ENCODE results near the gene CIDEB. TPM values are rescaled to one million over a fixed set of nuclear protein-coding genes. Genes with fewer than 3 reads are reported as not detected.

Gene CIDEB
- total and polyA plus RNA-seq, 2 of the 13 experiments (the other 11 are each of a cell fraction or from before 2014, with no cell fraction given), result 35.8 to 110 TPM

GRCh38 chr14:24315807-24316596, 8.2 kb upstream of the CIDEB start (continued):
- TF ChIP-seq ZNF597 (CRISPR knock-in tag; IDR thresholded peaks at IDR 0.05) (peak; percentile 81; the same call in 1 of the 2 replicates), ARID3A (IDR thresholded peaks at IDR 0.05; ENCODE audit: low read depth, low read length) (no peak), GZF1 (CRISPR knock-in tag; IDR thresholded peaks at IDR 0.05) (peak; percentile 88; the same call in 1 of the 2 replicates), ZNF275 (CRISPR knock-in tag; IDR thresholded peaks at IDR 0.05; ENCODE audit: borderline replicate concordance) (peak; percentile 96), U2AF1 (optimal IDR thresholded peaks at IDR 0.05; ENCODE audit: low read depth, low read length) (peak; percentile 76), TEF (CRISPR knock-in tag; IDR thresholded peaks at IDR 0.05) (peak; percentile 90; the same call in 1 of the 2 replicates), ZNF547 (CRISPR knock-in tag; IDR thresholded peaks at IDR 0.05) (peak; percentile 100), ARID2 (CRISPR knock-in tag; IDR thresholded peaks at IDR 0.05; ENCODE audit: borderline replicate concordance) (peak; percentile 99), AFF4 (CRISPR knock-in tag; IDR thresholded peaks at IDR 0.05) (no peak; the same call in 1 of the 2 replicates), ZSCAN22 (CRISPR knock-in tag; IDR thresholded peaks at IDR 0.05) (peak; percentile 90), PHB2 (IDR thresholded peaks at IDR 0.05; ENCODE audit: partially characterized antibody) (no peak), RCOR2 (CRISPR knock-in tag; IDR thresholded peaks at IDR 0.05) (0 out of 2 replicates have a peak, but pooled peaks have one; percentile 49), ATF5 (CRISPR knock-in tag; IDR thresholded peaks at IDR 0.05; ENCODE audit: low read depth) (peak; percentile 99), PHF20 (CRISPR knock-in tag; IDR thresholded peaks at IDR 0.05) (peak; percentile 67), ZFP1 (CRISPR knock-in tag; IDR thresholded peaks at IDR 0.05) (peak; percentile 90), ZNF282 (IDR thresholded peaks at IDR 0.05; ENCODE audit: partially characterized antibody) (no peak), ZFY (CRISPR knock-in tag; IDR thresholded peaks at IDR 0.05) (peak; percentile 98), NFE2 (CRISPR knock-in tag; IDR thresholded peaks at IDR 0.05) (no peak)

All from HepG2 (cell line).